ENCODE measurements around the gene ALDOB. TPM values are rescaled to one million over a fixed set of nuclear protein-coding genes. Genes with fewer than 3 reads are reported as not detected.

The ALDOB gene
- total RNA-seq, 1 experiment from 2014 or later, result not detected

DNA sequence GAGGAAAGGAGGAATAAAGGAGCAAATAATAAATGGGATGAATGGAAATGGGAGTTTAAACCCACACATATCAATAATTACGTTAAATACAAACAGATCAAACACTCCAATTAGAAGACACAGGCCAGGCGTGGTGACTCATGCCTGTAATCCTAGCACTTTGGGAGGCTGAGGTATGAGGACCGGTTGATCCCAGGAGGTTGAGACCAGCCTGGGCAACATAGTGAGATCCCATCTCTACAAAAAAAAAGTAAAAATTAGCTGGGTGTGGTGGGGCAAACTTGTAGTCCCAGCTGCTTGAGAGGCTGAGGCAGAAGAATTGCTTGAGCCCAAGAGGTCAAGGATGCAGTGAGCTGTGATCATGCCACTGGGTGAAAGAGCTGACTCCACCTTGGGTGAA is 54.5 kb downstream of the ALDOB start:
- no peak overlapping the region for H2BK12ac ChIP-seq (ENCODE audit: insufficient read length, low read depth, low read length)
- Mint-ChIP-seq H3K36me3 (ENCODE audit: insufficient read depth in 1 of 3, low read depth in 3 of 3) (peaks cover 18 to 41% (median 18%) of the 10 kb centered on the region in 3 experiments), H3K4me1 (peaks cover 26 to 27% of the 10 kb centered on the region in 2 experiments), H3K27ac (no peak overlapping the region), H3K9me3 (peaks cover 30 to 31% of the 10 kb centered on the region in 2 experiments), H3K4me3 (no peak overlapping the region), H3K27me3 (ENCODE audit: low read depth) (no peaks in the 10 kb centered on the region; the same call in 1 of the 2 replicates)
- WGBS (ENCODE audit: extremely low coverage, insufficient read length, low lambda C conversion rate), result no CpG with 5 or more reads among the region's 3 CpGs
- H3K9me3 ChIP-seq (ENCODE audit: control insufficient read depth, low read depth, low read length), result no peaks in the 10 kb centered on the region
- H3K79me2 ChIP-seq (ENCODE audit: insufficient read depth, low read length), result no peaks in the 10 kb centered on the region
- no peak overlapping the region for H3K56ac ChIP-seq (ENCODE audit: insufficient read length, low read depth, low read length)
- H3K79me1 ChIP-seq (ENCODE audit: insufficient read depth, low read depth, low read length, poor library complexity, severe bottlenecking), result no peaks in the 10 kb centered on the region
- H2AK5ac ChIP-seq (ENCODE audit: insufficient read length, low read length), result no peak overlapping the region
- no peak overlapping the region for H3K14ac ChIP-seq (ENCODE audit: insufficient read depth, low read length)
- no peak overlapping the region for H4K91ac ChIP-seq (ENCODE audit: insufficient read length, low read depth, low read length)
- DNase-seq, result no peak
- no peak overlapping the region for H3T11ph ChIP-seq (ENCODE audit: low read length)
- 0 out of 2 replicates have a peak, but pooled peaks cover 3% of the 10 kb centered on the region for H3K4me1 ChIP-seq (ENCODE audit: insufficient read depth, low read length)
- H2BK15ac ChIP-seq (ENCODE audit: low read depth, low read length), result no peak overlapping the region
- H3K9ac ChIP-seq (ENCODE audit: extremely low read depth, insufficient read length, low read length), result no peak overlapping the region
- no peak overlapping the region for H3K23ac ChIP-seq (ENCODE audit: insufficient read length, low read depth, low read length)
- H3K27me3 ChIP-seq (ENCODE audit: insufficient read depth, low read length), result no peaks in the 10 kb centered on the region
- no peaks in the 10 kb centered on the region for H3K23me2 ChIP-seq (ENCODE audit: insufficient read length, low read depth, low read length, poor library complexity, severe bottlenecking)
- H2BK5ac ChIP-seq (ENCODE audit: insufficient read length, low read length), result no peak overlapping the region
- no peak overlapping the region for H2BK120ac ChIP-seq (ENCODE audit: low read depth, low read length, poor library complexity, severe bottlenecking)
- no peak overlapping the region for H4K8ac ChIP-seq (replicated peaks; ENCODE audit: insufficient read length, low read depth, low read length)
- TF ChIP-seq, protein P1, sequence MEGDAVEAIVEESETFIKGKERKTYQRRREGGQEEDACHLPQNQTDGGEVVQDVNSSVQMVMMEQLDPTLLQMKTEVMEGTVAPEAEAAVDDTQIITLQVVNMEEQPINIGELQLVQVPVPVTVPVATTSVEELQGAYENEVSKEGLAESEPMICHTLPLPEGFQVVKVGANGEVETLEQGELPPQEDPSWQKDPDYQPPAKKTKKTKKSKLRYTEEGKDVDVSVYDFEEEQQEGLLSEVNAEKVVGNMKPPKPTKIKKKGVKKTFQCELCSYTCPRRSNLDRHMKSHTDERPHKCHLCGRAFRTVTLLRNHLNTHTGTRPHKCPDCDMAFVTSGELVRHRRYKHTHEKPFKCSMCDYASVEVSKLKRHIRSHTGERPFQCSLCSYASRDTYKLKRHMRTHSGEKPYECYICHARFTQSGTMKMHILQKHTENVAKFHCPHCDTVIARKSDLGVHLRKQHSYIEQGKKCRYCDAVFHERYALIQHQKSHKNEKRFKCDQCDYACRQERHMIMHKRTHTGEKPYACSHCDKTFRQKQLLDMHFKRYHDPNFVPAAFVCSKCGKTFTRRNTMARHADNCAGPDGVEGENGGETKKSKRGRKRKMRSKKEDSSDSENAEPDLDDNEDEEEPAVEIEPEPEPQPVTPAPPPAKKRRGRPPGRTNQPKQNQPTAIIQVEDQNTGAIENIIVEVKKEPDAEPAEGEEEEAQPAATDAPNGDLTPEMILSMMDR (conservative IDR thresholded peaks at IDR 0.05), result no peak
- H4K20me1 ChIP-seq (ENCODE audit: control insufficient read depth, insufficient read depth, insufficient read length), result no peaks in the 10 kb centered on the region
- H2AFZ ChIP-seq (ENCODE audit: low read length), result no peak overlapping the region
- H2BK20ac ChIP-seq (ENCODE audit: low read depth, low read length, poor library complexity, severe bottlenecking), result no peak overlapping the region
- H3K4ac ChIP-seq (ENCODE audit: low read depth, low read length), result no peak overlapping the region
- no peak overlapping the region for H4K5ac ChIP-seq (ENCODE audit: insufficient read length, low read depth, low read length)
- no peak overlapping the region for H3K18ac ChIP-seq (ENCODE audit: insufficient read length, low read depth, low read length)
- no peak overlapping the region for H3K27ac ChIP-seq (ENCODE audit: insufficient read length, low read depth, low read length)
- no peak overlapping the region for H3K4me2 ChIP-seq (ENCODE audit: insufficient read depth, insufficient read length, low read length)
